Lower leg skin (tissue), 4 donors: Measurements from ENCODE around the gene ARMH3. TPM values are rescaled to one million over a fixed set of nuclear protein-coding genes. Genes with fewer than 3 reads are reported as not detected.
A peak's percentile ranks its signal among the peaks of the same experiment; 100 is the strongest.

Experiments
- DNase-seq, 2 donors: peaks; one replicate each; pipeline ENCODE4 v3.0.0-alpha.2; 2019; ENCODE audit warnings: low spot score in 2 of 2
- H3K4me3 ChIP-seq: fragments of 200-600 bp; sonication (generic); 2 replicates; pipeline ENCODE4 v1.5.1; 2017; ENCODE audit warnings: mild to moderate bottlenecking, low read depth; ENCODE audit not compliant: poor library complexity, severe bottlenecking
- CTCF ChIP-seq, 3 donors: fragments of 450-650 bp; IDR thresholded peaks; one replicate each; pipeline ENCODE4 v1.5.1; 2016; ENCODE audit warnings: antibody characterized with exemption in 3 of 3, mild to moderate bottlenecking in 3 of 3, moderate library complexity in 2 of 3
- POLR2A ChIP-seq, 2 donors: fragments of 450-650 bp; IDR thresholded peaks; one replicate each; pipeline ENCODE4 v1.6.1; 2016 to 2017; ENCODE audit warnings: antibody characterized with exemption in 2 of 2, mild to moderate bottlenecking in 1 of 2, moderate library complexity in 1 of 2
- WGBS, 2 donors: methylation state at CpG; one replicate each; pipeline ENCODE4 v1.1.5; 2018; 5-methylcytosine and 5-hydroxymethylcytosine counted together
- intact Hi-C: fragments of 100-400 bp; cut with DNase I; formaldehyde crosslinking; loops from one replicate; pipeline ENCODE4 v1.15.0; 2023; ENCODE audit warnings: low total_unique reads
- total RNA-seq, 4 donors: library from RNA; depleted of rRNA; stranded (reverse); fragments of >200 nt; gene quantifications; one replicate each; pipeline ENCODE4 v1.1.0, GENCODE V29; 2016

The ARMH3 gene
- total RNA-seq, 4 donors from 2014 or later: 15.2 to 57.4 (median 16.9) TPM

GRCh38 chr10:101837748-101838147, 218.2 kb downstream of the ARMH3 start:
- H3K4me3 ChIP-seq: no peak overlapping the region
- intact Hi-C loops: no loop called here
- 79 to 88% methylated on average over 2 of the region's 2 CpGs for WGBS, 2 donors
- no peak for DNase-seq
- no peak for TF ChIP-seq CTCF (IDR thresholded peaks at IDR 0.05)
- no peak for TF ChIP-seq POLR2A (IDR thresholded peaks at IDR 0.05)

GRCh38 chr10:101835362-101835761, 220.6 kb downstream of the ARMH3 start:
- WGBS, 2 donors: 88 to 93% methylated on average over 3 to 4 of the region's 4 CpGs
- TF ChIP-seq POLR2A (IDR thresholded peaks at IDR 0.05): no peak
- TF ChIP-seq CTCF (IDR thresholded peaks at IDR 0.05): no peak
- intact Hi-C loops: no loop called here
- H3K4me3 ChIP-seq: no peak overlapping the region
- DNase-seq: no peak

- DNase-seq: no peak
- TF ChIP-seq CTCF (IDR thresholded peaks at IDR 0.05): no peak
- TF ChIP-seq POLR2A (IDR thresholded peaks at IDR 0.05): no peak
- 70 to 82% methylated on average over 8 of the region's 8 CpGs for WGBS, 2 donors
- H3K4me3 ChIP-seq: no peak overlapping the region
- intact Hi-C loops: no loop called here
Measured at GRCh38 chr10:101834341-101834740, 221.6 kb downstream of the ARMH3 start.

- DNase-seq: no peak
- 90 to 96% methylated on average over 1 of the region's 1 CpG for WGBS, 2 donors
- TF ChIP-seq CTCF (IDR thresholded peaks at IDR 0.05) (no peak), POLR2A (IDR thresholded peaks at IDR 0.05) (no peak)
- intact Hi-C loops: no loop called here
- H3K4me3 ChIP-seq: no peak overlapping the region
Measured at GRCh38 chr10:101833466-101833865, 222.5 kb downstream of the ARMH3 start.

- intact Hi-C loops: no loop called here
- WGBS, 2 donors: 58 to 67% methylated on average over 3 to 4 of the region's 4 CpGs
- TF ChIP-seq CTCF (IDR thresholded peaks at IDR 0.05) (no peak), POLR2A (IDR thresholded peaks at IDR 0.05) (no peak)
- DNase-seq: no peak
- no peak overlapping the region for H3K4me3 ChIP-seq
Measured at GRCh38 chr10:101832325-101832771, 223.6 kb downstream of the ARMH3 start.

- 60% methylated on average over 9 of the region's 9 CpGs for WGBS, 2 donors
- peak in 1 of 2 donors; percentile 81 for DNase-seq
- no peak overlapping the region for H3K4me3 ChIP-seq
- intact Hi-C loops: no loop called here
- TF ChIP-seq CTCF (IDR thresholded peaks at IDR 0.05) (no peak), POLR2A (IDR thresholded peaks at IDR 0.05) (no peak)
Measured at GRCh38 chr10:101831169-101831811, 224.7 kb downstream of the ARMH3 start.
